GM21619 (cell line): ENCODE measurements around the gene ZNF749.
"Not testable (repeated sequence)": the region's sequence is repeated elsewhere in the genome, so short reads cannot be mapped to it uniquely, and the experiment has no call there.

Experiments
- ATAC-seq: cut with Tn5 transposase; IDR thresholded peaks from one replicate; pipeline ENCODE4 v1.9.1; 2021; ENCODE audit not compliant: unreplicated experiment

ZNF749 gene

DNA sequence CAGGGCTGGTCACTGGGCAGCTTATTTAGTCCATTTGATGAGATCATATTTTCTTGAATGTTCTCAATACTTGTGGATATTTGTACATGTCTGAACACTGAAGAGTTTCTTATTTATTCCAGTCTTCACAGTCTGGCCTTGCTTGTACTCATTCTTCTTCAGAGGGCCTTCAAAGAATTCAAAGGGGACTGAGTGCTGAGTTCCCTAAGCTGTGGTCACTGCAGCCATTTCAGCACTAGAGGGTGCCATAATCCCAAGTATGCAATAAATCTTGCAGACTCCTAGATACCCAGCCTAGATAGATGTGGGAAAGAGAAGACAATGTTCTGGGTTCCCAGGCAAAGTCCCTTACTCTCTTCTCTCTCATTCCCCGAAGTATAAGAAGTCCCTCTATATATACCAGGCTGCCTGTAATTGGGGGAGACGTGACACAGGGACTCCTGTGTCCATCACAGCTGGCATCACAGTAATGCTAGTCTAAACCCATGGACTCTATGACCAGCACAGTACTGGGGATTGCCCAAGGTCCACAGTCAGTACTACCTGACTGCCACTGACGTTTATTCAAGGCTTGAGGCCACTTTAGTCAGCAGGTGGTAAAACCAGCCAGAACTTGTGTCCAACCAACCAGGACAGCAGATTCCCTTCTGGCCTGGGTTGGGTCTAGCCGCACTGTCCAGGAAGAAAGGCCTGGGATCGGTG is 30.7 kb downstream of the ZNF749 start:
- no peak for ATAC-seq

DNA sequence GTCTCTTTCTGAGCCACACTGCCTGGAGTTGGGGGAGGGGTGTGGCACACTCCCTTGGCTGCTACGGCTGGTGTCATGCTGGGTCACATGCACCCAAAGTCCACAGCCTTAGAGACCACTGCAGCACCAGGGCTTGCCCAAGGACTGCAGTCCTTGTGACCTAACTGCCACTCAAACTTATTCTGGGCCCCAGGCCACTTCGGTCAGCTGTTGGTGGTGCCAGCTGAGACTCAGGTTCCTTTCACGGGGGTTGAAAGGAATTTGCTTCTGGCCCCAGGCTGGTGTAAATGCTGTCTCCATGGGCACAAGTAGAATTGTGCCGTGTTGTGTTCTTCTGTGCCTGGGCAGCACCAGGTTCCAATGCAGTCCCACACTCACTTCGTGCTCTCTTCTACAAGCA is 31.4 kb downstream of the ZNF749 start:
- no peak for ATAC-seq

DNA sequence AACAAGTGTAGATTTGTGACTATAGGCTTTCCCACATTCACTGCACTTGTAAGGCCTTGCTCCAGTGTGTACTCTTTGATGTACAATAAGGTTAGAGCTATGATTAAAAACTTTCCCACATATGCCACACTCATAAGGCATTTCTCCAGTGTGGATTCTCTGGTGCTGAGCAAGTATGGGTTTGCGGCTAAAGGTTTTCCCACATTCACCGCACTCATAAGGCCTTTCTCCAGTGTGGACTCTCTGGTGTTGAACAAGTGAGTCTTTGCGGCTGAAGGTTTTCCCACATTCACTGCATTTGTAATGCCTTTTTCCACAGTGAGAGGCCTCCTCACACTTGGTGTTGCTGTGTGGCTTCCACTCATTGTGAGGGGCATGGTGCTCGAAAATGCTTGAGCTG is 38.5 kb downstream of the ZNF749 start:
- no peak for ATAC-seq

DNA sequence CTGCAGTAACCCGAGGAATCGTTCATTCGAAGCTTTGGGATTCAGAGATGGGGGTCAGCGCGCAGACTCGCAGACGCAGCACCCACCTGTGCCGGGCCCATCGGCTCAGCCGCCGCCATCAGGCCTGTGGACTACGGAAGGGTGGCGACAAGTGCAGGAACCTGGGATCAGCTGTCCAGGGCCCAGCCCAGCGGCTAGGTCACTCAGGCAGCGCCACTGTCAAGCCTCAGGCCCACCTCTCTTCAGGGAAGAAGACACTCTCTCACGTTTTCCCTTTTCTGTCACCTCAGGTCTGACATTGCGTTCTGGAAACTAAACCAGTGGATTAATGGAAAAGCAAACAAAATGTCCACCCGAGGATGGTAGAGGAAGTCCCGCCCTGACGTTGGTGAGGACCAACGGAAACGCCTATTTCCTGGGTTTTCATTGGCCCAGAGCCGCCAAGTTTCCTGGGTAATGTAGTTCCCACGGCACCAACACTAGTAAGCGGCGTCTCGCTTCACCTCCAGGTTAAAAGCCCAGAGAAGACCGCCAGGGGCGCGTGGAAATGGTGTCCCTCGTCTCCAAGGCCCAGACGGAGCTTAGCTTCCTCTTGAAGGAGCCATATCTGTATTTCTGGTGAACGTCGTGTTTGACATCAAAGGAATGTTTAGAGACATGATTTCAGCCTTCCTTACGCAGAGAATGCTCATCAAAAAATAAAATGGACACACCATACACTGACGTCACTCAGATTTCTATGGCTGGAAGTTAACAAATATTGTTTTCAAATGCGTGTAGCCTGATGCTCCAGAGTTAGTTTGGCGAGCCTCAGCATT is 42.3 kb downstream of the ZNF749 start, which contains the start of gene ZNF772:
TSS of gene ZNF772 (minus strand) at position 376 of the 818 bp plus-strand sequence. CDS start at position 119, 257 bp downstream.
- ATAC-seq = peak; percentile 98

DNA sequence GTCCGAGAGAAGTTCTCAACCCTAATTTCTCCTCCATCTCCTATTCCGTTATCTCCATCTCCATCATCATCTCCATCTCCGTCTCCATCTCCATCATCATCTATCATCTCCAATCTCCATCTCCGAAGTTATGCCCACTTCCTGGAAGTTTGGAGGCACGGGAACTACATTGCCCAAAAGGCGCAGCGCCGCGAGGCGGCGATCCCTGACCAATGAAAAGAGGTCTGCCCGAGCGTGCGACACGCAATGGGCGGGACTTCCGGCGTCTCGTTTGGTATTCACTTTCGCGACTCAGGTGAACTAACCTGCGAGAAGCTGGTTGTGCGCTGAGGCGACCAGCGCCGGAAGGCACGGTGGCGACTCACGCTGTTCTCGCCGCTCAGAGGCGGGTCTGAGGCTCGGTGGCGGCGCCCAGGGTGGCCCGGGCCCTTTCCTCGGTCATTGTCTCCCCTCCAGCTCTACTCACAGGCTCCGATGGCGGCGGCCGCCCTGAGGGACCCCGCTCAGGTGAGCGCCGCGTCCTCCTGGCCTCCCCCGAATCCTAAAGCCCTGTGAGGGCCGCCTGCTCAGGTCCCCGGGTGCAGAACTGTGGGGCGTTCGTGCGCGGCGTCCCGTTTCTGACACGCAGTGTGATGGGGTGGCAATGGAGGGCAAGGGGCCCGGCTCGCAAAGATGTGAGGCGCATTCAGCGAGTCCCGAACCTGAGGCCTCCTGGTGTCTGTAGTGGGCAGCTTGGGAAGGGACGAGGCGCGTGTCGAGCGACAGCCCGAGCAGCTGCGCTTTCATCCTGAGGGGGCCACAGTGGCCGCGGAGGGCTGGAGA is 52.6 kb downstream of the ZNF749 start, which contains the start of gene ZNF419:
TSS of gene ZNF419 (plus strand) at position 274 of the 822 bp plus-strand sequence. CDS start at position 475, 201 bp downstream.
- peak; percentile 96 for ATAC-seq

DNA sequence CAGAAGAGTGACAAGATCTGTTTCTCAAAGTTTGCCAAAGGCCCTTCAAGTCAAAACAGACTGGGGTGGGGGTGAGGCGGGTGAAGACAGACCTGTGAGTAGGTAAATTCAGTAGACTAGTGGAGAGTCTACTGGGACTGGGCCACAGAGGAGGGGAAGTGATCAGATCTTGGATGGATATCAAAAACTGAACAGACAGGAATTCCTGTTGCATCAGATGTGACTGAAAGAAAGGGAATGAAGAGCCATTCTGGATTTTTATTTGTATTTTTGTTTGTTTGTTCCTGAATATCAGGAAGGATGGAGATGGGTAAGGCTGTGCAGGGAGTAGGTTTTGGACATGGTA is 53.1 kb downstream of the ZNF749 start:
- ATAC-seq = not testable (repeated sequence)
